Prostate gland (tissue), 2 donors: ENCODE data around the gene INTS4. TPM values are rescaled to one million over a fixed set of nuclear protein-coding genes. Genes with fewer than 3 reads are reported as not detected.

Experiments used
- DNase-seq: peaks from one replicate; pipeline ENCODE4 v3.0.0-alpha.2; 2019; ENCODE audit warnings: low spot score
- H3K27ac ChIP-seq, 2 donors: fragments of 200-600 bp; sonication (generic); 2 replicates each; pipeline ENCODE4 v1.5.1; 2017 to 2019
- H3K27me3 ChIP-seq: fragments of 200-600 bp; sonication (generic); replicated peaks from 2 replicates; pipeline ENCODE4 v1.5.1; 2019; ENCODE audit not compliant: insufficient read depth
- H3K36me3 ChIP-seq, 2 donors: fragments of 200-600 bp; sonication (generic); 1 replicate in 1 of 2; 2 replicates in 1 of 2; pipeline versions ENCODE4 v1.5.1 to v1.8.1; 2017 to 2019
- H3K4me1 ChIP-seq: fragments of 200-600 bp; sonication (generic); replicated peaks from 2 replicates; pipeline ENCODE4 v1.5.1; 2019
- H3K4me3 ChIP-seq, 2 donors: fragments of 200-600 bp; sonication (generic); 2 replicates each; pipeline ENCODE4 v1.5.1; 2017 to 2019
- H3K9me3 ChIP-seq: fragments of 200-600 bp; sonication (generic); 2 replicates; pipeline ENCODE4 v1.5.1; 2017
- CTCF ChIP-seq, 4 experiments: fragments of 200-600 bp in 2 of 4; fragments of 450-650 bp in 2 of 4; sonication (generic) in 2 of 4; IDR thresholded peaks; 1 replicate in 3 of 4; 2 replicates in 1 of 4; pipeline ENCODE4 v1.5.1; 2016 to 2019; ENCODE audit warnings: antibody characterized with exemption in 4 of 4, mild to moderate bottlenecking in 2 of 4, moderate library complexity in 2 of 4
- POLR2A ChIP-seq: fragments of 450-650 bp; IDR thresholded peaks from one replicate; pipeline ENCODE4 v1.6.1; 2016; ENCODE audit warnings: antibody characterized with exemption, mild to moderate bottlenecking
- POLR2AphosphoS5 ChIP-seq: sonication (generic); formaldehyde crosslinking; IDR thresholded peaks from one replicate; pipeline ENCODE4 v1.6.1; 2017; ENCODE audit warnings: antibody characterized with exemption
- WGBS: methylation state at CpG from one replicate; pipeline ENCODE4 v1.1.5; 2018; 5-methylcytosine and 5-hydroxymethylcytosine counted together
- intact Hi-C: fragments of 100-400 bp; cut with DNase I; formaldehyde crosslinking; loops from one replicate; pipeline ENCODE4 v1.14.2; 2022
- total RNA-seq, 2 donors: library from RNA; depleted of rRNA; stranded (reverse); fragments of >200 nt; gene quantifications; one replicate each; pipeline ENCODE4 v1.1.0, GENCODE V29; 2016

Gene INTS4
- total RNA-seq, 2 donors from 2014 or later, result 30.1 to 31.0 TPM

GRCh38 chr11:77876045-77876444 is 118.4 kb downstream of the INTS4 start:
- no peak overlapping the region for H3K27ac ChIP-seq
- H3K4me1 ChIP-seq, result no peaks in the 10 kb centered on the region
- H3K36me3 ChIP-seq, result peaks cover 0 to 8% of the 10 kb centered on the region in 2 donors
- no peak for DNase-seq
- H3K4me3 ChIP-seq, result no peak overlapping the region
- no peaks in the 10 kb centered on the region for H3K27me3 ChIP-seq
- intact Hi-C loops, result no loop called here
- no peaks in the 10 kb centered on the region for H3K9me3 ChIP-seq
- TF ChIP-seq CTCF (IDR thresholded peaks at IDR 0.05) (no peak), POLR2AphosphoS5 (no peak), POLR2A (no peak)
- WGBS, result 69% methylated on average over 3 of the region's 3 CpGs

GRCh38 chr11:77874206-77874605 is 120.3 kb downstream of the INTS4 start:
- Histone ChIP-seq H3K9me3 (no peaks in the 10 kb centered on the region), H3K27me3 (no peaks in the 10 kb centered on the region), H3K36me3 (peaks cover 0 to 8% of the 10 kb centered on the region in 2 donors), H3K4me1 (no peaks in the 10 kb centered on the region), H3K27ac (no peak overlapping the region), H3K4me3 (no peak overlapping the region)
- 88% methylated on average over 3 of the region's 3 CpGs for WGBS
- no peak for DNase-seq
- intact Hi-C loops, result no loop called here
- TF ChIP-seq POLR2A (no peak), CTCF (IDR thresholded peaks at IDR 0.05) (no peak), POLR2AphosphoS5 (no peak)

- Histone ChIP-seq H3K4me1 (no peaks in the 10 kb centered on the region), H3K27me3 (no peaks in the 10 kb centered on the region), H3K27ac (no peak overlapping the region), H3K36me3 (peaks cover 0 to 8% of the 10 kb centered on the region in 2 donors), H3K4me3 (no peak overlapping the region), H3K9me3 (no peaks in the 10 kb centered on the region)
- DNase-seq, result no peak
- WGBS, result 89% methylated on average over 1 of the region's 1 CpG
- intact Hi-C loops, result no loop called here
- TF ChIP-seq CTCF (IDR thresholded peaks at IDR 0.05) (no peak), POLR2AphosphoS5 (no peak), POLR2A (no peak)
Measured at GRCh38 chr11:77873345-77873744, 121.1 kb downstream of the INTS4 start.

- H3K4me3 ChIP-seq, result no peak overlapping the region
- H3K27ac ChIP-seq, result no peak overlapping the region
- WGBS, result 91% methylated on average over 3 of the region's 3 CpGs
- H3K9me3 ChIP-seq, result no peaks in the 10 kb centered on the region
- no peaks in the 10 kb centered on the region for H3K4me1 ChIP-seq
- TF ChIP-seq POLR2AphosphoS5 (no peak), CTCF (IDR thresholded peaks at IDR 0.05) (no peak), POLR2A (no peak)
- H3K36me3 ChIP-seq, result peaks cover 0 to 8% of the 10 kb centered on the region in 2 donors
- intact Hi-C loops, result no loop called here
- no peaks in the 10 kb centered on the region for H3K27me3 ChIP-seq
- DNase-seq, result no peak
Measured at GRCh38 chr11:77871855-77872254, 122.6 kb downstream of the INTS4 start.

GRCh38 chr11:77868744-77869143 is 125.7 kb downstream of the INTS4 start:
- Histone ChIP-seq H3K27me3 (no peaks in the 10 kb centered on the region), H3K36me3 (peaks cover 0 to 8% of the 10 kb centered on the region in 2 donors), H3K9me3 (no peaks in the 10 kb centered on the region), H3K27ac (no peak overlapping the region), H3K4me1 (no peaks in the 10 kb centered on the region), H3K4me3 (no peak overlapping the region)
- WGBS, result 88% methylated on average over 4 of the region's 4 CpGs
- DNase-seq, result no peak
- intact Hi-C loops, result no loop called here
- no peak for TF ChIP-seq POLR2AphosphoS5
- TF ChIP-seq CTCF (IDR thresholded peaks at IDR 0.05), result no peak
- no peak for TF ChIP-seq POLR2A
